ENCODE measurements around the gene ZNF74.
"Not testable (repeated sequence)": the region's sequence is repeated elsewhere in the genome, so short reads cannot be mapped to it uniquely, and the experiment has no call there.

DNA sequence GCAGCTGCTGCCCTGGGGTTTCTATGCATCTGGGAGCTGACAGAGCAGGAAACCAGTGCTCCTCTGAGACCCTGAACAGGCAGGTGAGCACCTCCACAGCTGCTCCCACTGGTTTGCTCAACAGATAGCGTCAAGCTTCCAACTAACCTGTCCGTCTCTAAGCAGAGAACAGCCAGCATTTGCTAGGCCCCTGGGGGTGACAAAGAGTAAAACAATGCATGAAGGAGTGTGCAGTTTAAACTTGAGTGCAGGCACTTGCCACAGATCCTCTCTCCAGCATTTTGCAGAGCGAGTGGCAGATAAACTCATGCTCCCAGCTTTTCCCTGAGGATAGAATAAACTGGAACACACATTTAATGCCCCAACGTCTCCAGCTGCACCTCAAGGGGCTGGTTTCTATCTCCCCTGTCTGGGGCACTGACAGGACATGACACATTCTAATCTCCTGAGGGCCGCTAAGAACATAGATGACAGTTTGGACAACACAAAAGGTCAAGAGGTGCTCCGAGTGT is 20.7 kb upstream of the ZNF74 start:
- not testable (repeated sequence) for TF ChIP-seq ISL1 (CRISPR knock-in tag; IDR thresholded peaks at IDR 0.05); ZNF565 (CRISPR knock-in tag; conservative IDR thresholded peaks at IDR 0.05; ENCODE audit: low read depth); ZFP3 (CRISPR knock-in tag; IDR thresholded peaks at IDR 0.05); TCF4 (CRISPR knock-in tag; IDR thresholded peaks at IDR 0.05; ENCODE audit: borderline replicate concordance); ZFP30 (CRISPR knock-in tag; IDR thresholded peaks at IDR 0.05); ARNTL (CRISPR knock-in tag; IDR thresholded peaks at IDR 0.05; ENCODE audit: borderline replicate concordance, low read depth); OSR1 (CRISPR knock-in tag; IDR thresholded peaks at IDR 0.05); GLIS3 (CRISPR knock-in tag; IDR thresholded peaks at IDR 0.05); CSDC2 (CRISPR knock-in tag; IDR thresholded peaks at IDR 0.05); TOX (CRISPR knock-in tag; IDR thresholded peaks at IDR 0.05; ENCODE audit: borderline replicate concordance)
- TF ChIP-seq, protein P1, sequence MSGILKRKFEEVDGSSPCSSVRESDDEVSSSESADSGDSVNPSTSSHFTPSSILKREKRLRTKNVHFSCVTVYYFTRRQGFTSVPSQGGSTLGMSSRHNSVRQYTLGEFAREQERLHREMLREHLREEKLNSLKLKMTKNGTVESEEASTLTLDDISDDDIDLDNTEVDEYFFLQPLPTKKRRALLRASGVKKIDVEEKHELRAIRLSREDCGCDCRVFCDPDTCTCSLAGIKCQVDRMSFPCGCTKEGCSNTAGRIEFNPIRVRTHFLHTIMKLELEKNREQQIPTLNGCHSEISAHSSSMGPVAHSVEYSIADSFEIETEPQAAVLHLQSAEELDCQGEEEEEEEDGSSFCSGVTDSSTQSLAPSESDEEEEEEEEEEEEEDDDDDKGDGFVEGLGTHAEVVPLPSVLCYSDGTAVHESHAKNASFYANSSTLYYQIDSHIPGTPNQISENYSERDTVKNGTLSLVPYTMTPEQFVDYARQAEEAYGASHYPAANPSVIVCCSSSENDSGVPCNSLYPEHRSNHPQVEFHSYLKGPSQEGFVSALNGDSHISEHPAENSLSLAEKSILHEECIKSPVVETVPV (CRISPR knock-in tag; IDR thresholded peaks at IDR 0.05): not testable (repeated sequence)
- TF ChIP-seq, protein P2, sequence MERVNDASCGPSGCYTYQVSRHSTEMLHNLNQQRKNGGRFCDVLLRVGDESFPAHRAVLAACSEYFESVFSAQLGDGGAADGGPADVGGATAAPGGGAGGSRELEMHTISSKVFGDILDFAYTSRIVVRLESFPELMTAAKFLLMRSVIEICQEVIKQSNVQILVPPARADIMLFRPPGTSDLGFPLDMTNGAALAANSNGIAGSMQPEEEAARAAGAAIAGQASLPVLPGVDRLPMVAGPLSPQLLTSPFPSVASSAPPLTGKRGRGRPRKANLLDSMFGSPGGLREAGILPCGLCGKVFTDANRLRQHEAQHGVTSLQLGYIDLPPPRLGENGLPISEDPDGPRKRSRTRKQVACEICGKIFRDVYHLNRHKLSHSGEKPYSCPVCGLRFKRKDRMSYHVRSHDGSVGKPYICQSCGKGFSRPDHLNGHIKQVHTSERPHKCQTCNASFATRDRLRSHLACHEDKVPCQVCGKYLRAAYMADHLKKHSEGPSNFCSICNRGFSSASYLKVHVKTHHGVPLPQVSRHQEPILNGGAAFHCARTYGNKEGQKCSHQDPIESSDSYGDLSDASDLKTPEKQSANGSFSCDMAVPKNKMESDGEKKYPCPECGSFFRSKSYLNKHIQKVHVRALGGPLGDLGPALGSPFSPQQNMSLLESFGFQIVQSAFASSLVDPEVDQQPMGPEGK (CRISPR knock-in tag; IDR thresholded peaks at IDR 0.05; ENCODE audit: borderline replicate concordance): not testable (repeated sequence)
- TF ChIP-seq, protein P3, sequence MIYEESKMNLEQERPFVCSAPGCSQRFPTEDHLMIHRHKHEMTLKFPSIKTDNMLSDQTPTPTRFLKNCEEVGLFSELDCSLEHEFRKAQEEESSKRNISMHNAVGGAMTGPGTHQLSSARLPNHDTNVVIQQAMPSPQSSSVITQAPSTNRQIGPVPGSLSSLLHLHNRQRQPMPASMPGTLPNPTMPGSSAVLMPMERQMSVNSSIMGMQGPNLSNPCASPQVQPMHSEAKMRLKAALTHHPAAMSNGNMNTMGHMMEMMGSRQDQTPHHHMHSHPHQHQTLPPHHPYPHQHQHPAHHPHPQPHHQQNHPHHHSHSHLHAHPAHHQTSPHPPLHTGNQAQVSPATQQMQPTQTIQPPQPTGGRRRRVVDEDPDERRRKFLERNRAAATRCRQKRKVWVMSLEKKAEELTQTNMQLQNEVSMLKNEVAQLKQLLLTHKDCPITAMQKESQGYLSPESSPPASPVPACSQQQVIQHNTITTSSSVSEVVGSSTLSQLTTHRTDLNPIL (CRISPR knock-in tag; IDR thresholded peaks at IDR 0.05; ENCODE audit: low read depth): not testable (repeated sequence)
